Stimulated activated effector memory CD8-positive, alpha-beta T cell treated with anti-CD3 and anti-CD28 coated beads, Interleukin-12 subunit alpha, Interleukin-12 subunit beta, amount 100 ng/mL, for 72 hours (primary cell): ENCODE data around the gene OR1L1.

Source experiments
- ATAC-seq: fragments of 150-1000 bp; cut with Tn5 transposase; 2 replicates; pipeline ENCODE4 v1.10.0; 2021
- DNase-seq, 2 donors: peaks; one replicate each; pipeline ENCODE4 v3.0.0; 2021 to 2022; ENCODE audit warnings: low spot score in 2 of 2
- H3K27ac Mint-ChIP-seq: one replicate; pipeline ENCODE4 v1.8.0; 2022; ENCODE audit warnings: mild to moderate bottlenecking, mixed read lengths
- H3K36me3 Mint-ChIP-seq: one replicate; pipeline ENCODE4 v1.8.0; 2022; ENCODE audit warnings: mild to moderate bottlenecking, mixed read lengths
- H3K4me1 Mint-ChIP-seq: one replicate; pipeline ENCODE4 v1.8.0; 2022; ENCODE audit warnings: mixed read lengths
- H3K4me3 Mint-ChIP-seq: one replicate; pipeline ENCODE4 v1.8.0; 2022; ENCODE audit warnings: mild to moderate bottlenecking, mixed read lengths
- H3K9me3 Mint-ChIP-seq: one replicate; pipeline ENCODE4 v1.8.0; 2022; ENCODE audit warnings: mixed read lengths

The OR1L1 gene

GRCh38 chr9:122661416-122661815 is at the start of gene OR1L1:
Gene OR1L1 (plus strand): TSS chr9:122661716. CDS start chr9:122661716, 0 bp downstream.
- H3K4me1 Mint-ChIP-seq, result no peaks in the 10 kb centered on the region
- H3K4me3 Mint-ChIP-seq, result no peak within 1 kb of the TSS
- H3K9me3 Mint-ChIP-seq, result peaks cover under 1% of the 10 kb centered on the region
- no peak for ATAC-seq
- no peak for DNase-seq
- H3K36me3 Mint-ChIP-seq, result no peaks in the 10 kb centered on the region
- H3K27ac Mint-ChIP-seq, result no peak within 1 kb of the TSS

GRCh38 chr9:122614362-122614761 is 47.2 kb upstream of the OR1L1 start, which contains the start of gene OR1Q1:
Gene OR1Q1 (plus strand): TSS chr9:122614738. CDS start chr9:122614738, 0 bp downstream.
- ATAC-seq (no peak), DNase-seq (no peak)
- H3K9me3 Mint-ChIP-seq, result peaks cover 2% of the 10 kb centered on the region
- no peak within 1 kb of the TSS for H3K27ac Mint-ChIP-seq
- H3K36me3 Mint-ChIP-seq, result no peaks in the 10 kb centered on the region
- no peak within 1 kb of the TSS for H3K4me3 Mint-ChIP-seq
- no peaks in the 10 kb centered on the region for H3K4me1 Mint-ChIP-seq

GRCh38 chr9:122619996-122620395 is 41.5 kb upstream of the OR1L1 start:
- Mint-ChIP-seq H3K4me1 (no peaks in the 10 kb centered on the region), H3K9me3 (peaks cover 2% of the 10 kb centered on the region), H3K36me3 (no peaks in the 10 kb centered on the region), H3K4me3 (no peak overlapping the region), H3K27ac (no peak overlapping the region)
- DNase-seq, result no peak
- no peak for ATAC-seq

- no peak for ATAC-seq
- no peak for DNase-seq
- no peak overlapping the region for H3K27ac Mint-ChIP-seq
These were observed 19.3 kb upstream of the OR1L1 start for GRCh38 chr9:122642226-122642625.

GRCh38 chr9:122656378-122656777 is 5.1 kb upstream of the OR1L1 start:
- no peak overlapping the region for H3K4me3 Mint-ChIP-seq
- H3K27ac Mint-ChIP-seq, result no peak overlapping the region
- DNase-seq (no peak), ATAC-seq (no peak)
- H3K4me1 Mint-ChIP-seq, result no peaks in the 10 kb centered on the region
- no peaks in the 10 kb centered on the region for H3K36me3 Mint-ChIP-seq
- no peaks in the 10 kb centered on the region for H3K9me3 Mint-ChIP-seq

More at GRCh38 chr9:122642226-122642625, 19.3 kb upstream of the OR1L1 start:
- Mint-ChIP-seq H3K9me3 (peaks cover 16% of the 10 kb centered on the region), H3K4me1 (no peaks in the 10 kb centered on the region), H3K36me3 (no peaks in the 10 kb centered on the region), H3K4me3 (no peak overlapping the region)

- DNase-seq (no peak), ATAC-seq (no peak)
- Mint-ChIP-seq H3K9me3 (no peaks in the 10 kb centered on the region), H3K27ac (no peak within 1 kb of the TSS), H3K36me3 (no peaks in the 10 kb centered on the region), H3K4me1 (no peaks in the 10 kb centered on the region), H3K4me3 (no peak within 1 kb of the TSS)
These were observed 4.0 kb upstream of the OR1L1 start, which contains the start of gene OR1B1 for GRCh38 chr9:122657527-122657926. Gene OR1B1 (minus strand): TSS chr9:122657627.

GRCh38 chr9:122672481-122672880 is 11.0 kb downstream of the OR1L1 start:
- no peak overlapping the region for H3K4me3 Mint-ChIP-seq
- peaks cover 18% of the 10 kb centered on the region for H3K9me3 Mint-ChIP-seq
- no peak overlapping the region for H3K27ac Mint-ChIP-seq
- ATAC-seq (no peak), DNase-seq (no peak)
- no peaks in the 10 kb centered on the region for H3K36me3 Mint-ChIP-seq
- no peaks in the 10 kb centered on the region for H3K4me1 Mint-ChIP-seq

- H3K9me3 Mint-ChIP-seq, result peaks cover 18% of the 10 kb centered on the region
- ATAC-seq (no peak), DNase-seq (no peak)
- no peaks in the 10 kb centered on the region for H3K36me3 Mint-ChIP-seq
- no peak overlapping the region for H3K27ac Mint-ChIP-seq
- no peaks in the 10 kb centered on the region for H3K4me1 Mint-ChIP-seq
- H3K4me3 Mint-ChIP-seq, result no peak overlapping the region
These were observed 23.3 kb downstream of the OR1L1 start for GRCh38 chr9:122684851-122685250.

GRCh38 chr9:122695696-122696095 is 34.2 kb downstream of the OR1L1 start:
- ATAC-seq (no peak), DNase-seq (no peak)
- no peaks in the 10 kb centered on the region for H3K4me1 Mint-ChIP-seq
- no peak overlapping the region for H3K4me3 Mint-ChIP-seq
- H3K9me3 Mint-ChIP-seq, result peaks cover 16% of the 10 kb centered on the region
- no peaks in the 10 kb centered on the region for H3K36me3 Mint-ChIP-seq
- H3K27ac Mint-ChIP-seq, result no peak overlapping the region
